Measurements from ENCODE around the gene ALOX5. TPM values are rescaled to one million over a fixed set of nuclear protein-coding genes. Genes with fewer than 3 reads are reported as not detected.

Gene ALOX5
- total and polyA plus RNA-seq, 4 donors, result 21.5 to 270 (median 144) TPM

- no peak overlapping the region for H3K4me3 ChIP-seq
- no peaks in the 10 kb centered on the region for H3K36me3 ChIP-seq (ENCODE audit: control insufficient read depth in 4 of 4, insufficient read depth in 4 of 4, low read length in 4 of 4)
- H3K27me3 ChIP-seq (ENCODE audit: control insufficient read depth in 3 of 3, insufficient read depth in 3 of 3, low read length in 2 of 3), result no peaks in the 10 kb centered on the region
- no peak for ATAC-seq (ENCODE audit: insufficient read depth, low FRiP score)
- no peak overlapping the region for H3K9ac ChIP-seq (ENCODE audit: insufficient read depth in 1 of 2, low read length in 2 of 2)
- TF ChIP-seq CTCF (IDR thresholded peaks at IDR 0.05; ENCODE audit: control extremely low read depth, extremely low read depth), result no peak
- no peak for DNase-seq
- no peaks in the 10 kb centered on the region for H3K9me3 ChIP-seq (ENCODE audit: control insufficient read depth in 4 of 4, insufficient read depth in 3 of 4, low read length in 3 of 4)
- no peak overlapping the region for H3K27ac ChIP-seq (ENCODE audit: low read depth in 1 of 2, low read length in 1 of 2)
- WGBS, 2 donors, result 55 to 56% methylated on average over 2 of the region's 2 CpGs
- H3K4me1 ChIP-seq (ENCODE audit: control insufficient read depth in 5 of 5, insufficient read depth in 5 of 5, low read length in 5 of 5), result no peaks in the 10 kb centered on the region
Measured at GRCh38 chr10:45447416-45447815, 73.4 kb downstream of the ALOX5 start.

DNA sequence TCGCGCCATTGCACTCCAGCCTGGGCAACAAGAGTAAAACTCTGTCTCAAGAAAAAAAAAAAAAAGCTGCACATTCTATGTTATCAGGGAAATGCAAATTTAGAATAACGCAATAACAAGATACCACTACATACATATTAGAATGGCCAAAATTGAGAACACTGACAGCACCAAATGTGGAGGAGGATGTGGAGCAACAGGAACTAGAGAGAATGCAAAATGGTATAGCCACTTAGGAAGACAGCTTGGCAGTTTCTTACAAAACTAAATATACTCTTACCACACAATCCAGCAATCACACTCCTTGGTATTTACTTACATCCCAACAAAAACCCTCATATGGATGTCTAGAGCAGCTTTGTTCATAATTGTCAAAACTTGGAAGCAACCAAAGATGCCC lies 76.8 kb downstream of the ALOX5 start:
- no peak for TF ChIP-seq CTCF (IDR thresholded peaks at IDR 0.05; ENCODE audit: control extremely low read depth, extremely low read depth)
- peaks cover 0 to 5% (median 0%) of the 10 kb centered on the region in 5 donors for H3K4me1 ChIP-seq (ENCODE audit: control insufficient read depth in 5 of 5, insufficient read depth in 5 of 5, low read length in 5 of 5)
- H3K36me3 ChIP-seq (ENCODE audit: control insufficient read depth in 4 of 4, insufficient read depth in 4 of 4, low read length in 4 of 4), result no peaks in the 10 kb centered on the region
- WGBS, 2 donors, result 78 to 92% methylated on average over 3 of the region's 3 CpGs
- DNase-seq (no peak), ATAC-seq (ENCODE audit: insufficient read depth, low FRiP score) (no peak)
- H3K9me3 ChIP-seq (ENCODE audit: control insufficient read depth in 4 of 4, insufficient read depth in 3 of 4, low read length in 3 of 4), result no peaks in the 10 kb centered on the region
- no peak overlapping the region for H3K9ac ChIP-seq (ENCODE audit: insufficient read depth in 1 of 2, low read length in 2 of 2)
- no peak overlapping the region for H3K27ac ChIP-seq (ENCODE audit: low read depth in 1 of 2, low read length in 1 of 2)
- no peak overlapping the region for H3K4me3 ChIP-seq
- H3K27me3 ChIP-seq (ENCODE audit: control insufficient read depth in 3 of 3, insufficient read depth in 3 of 3, low read length in 2 of 3), result no peaks in the 10 kb centered on the region

- Histone ChIP-seq H3K9ac (ENCODE audit: insufficient read depth in 1 of 2, low read length in 2 of 2) (no peak overlapping the region), H3K27ac (ENCODE audit: low read depth in 1 of 2, low read length in 1 of 2) (no peak overlapping the region), H3K27me3 (ENCODE audit: control insufficient read depth in 3 of 3, insufficient read depth in 3 of 3, low read length in 2 of 3) (no peaks in the 10 kb centered on the region), H3K4me3 (no peak overlapping the region), H3K9me3 (ENCODE audit: control insufficient read depth in 4 of 4, insufficient read depth in 3 of 4, low read length in 3 of 4) (no peaks in the 10 kb centered on the region), H3K4me1 (ENCODE audit: control insufficient read depth in 5 of 5, insufficient read depth in 5 of 5, low read length in 5 of 5) (peaks cover 0 to 5% (median 0%) of the 10 kb centered on the region in 5 donors), H3K36me3 (ENCODE audit: control insufficient read depth in 4 of 4, insufficient read depth in 4 of 4, low read length in 4 of 4) (no peaks in the 10 kb centered on the region)
- no peak for ATAC-seq (ENCODE audit: insufficient read depth, low FRiP score)
- DNase-seq, result no peak
- no peak for TF ChIP-seq CTCF (IDR thresholded peaks at IDR 0.05; ENCODE audit: control extremely low read depth, extremely low read depth)
- 93 to 98% methylated on average over 3 of the region's 3 CpGs for WGBS, 2 donors
Measured at GRCh38 chr10:45451407-45451806, 77.4 kb downstream of the ALOX5 start.

DNA sequence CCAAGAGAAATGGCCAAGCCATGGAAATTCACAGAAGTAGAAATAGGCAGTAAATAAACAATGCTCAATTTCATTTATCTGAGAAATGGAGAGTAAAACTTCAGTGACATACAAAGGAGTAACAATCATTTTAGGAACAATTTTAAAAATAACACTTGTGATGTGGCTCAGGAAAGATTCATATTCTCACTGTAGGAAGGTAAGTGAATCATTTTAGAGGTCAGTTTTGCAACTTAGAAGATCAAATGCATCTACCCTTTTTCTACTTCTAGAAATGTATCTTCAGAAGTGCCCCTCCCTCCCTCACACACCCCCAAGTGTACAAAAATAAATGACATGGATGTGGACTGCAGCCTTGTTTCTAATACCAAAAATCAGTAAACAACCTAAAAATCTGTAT lies 78.3 kb downstream of the ALOX5 start:
- no peak for DNase-seq
- TF ChIP-seq CTCF (IDR thresholded peaks at IDR 0.05; ENCODE audit: control extremely low read depth, extremely low read depth), result no peak
- H3K9me3 ChIP-seq (ENCODE audit: control insufficient read depth in 4 of 4, insufficient read depth in 3 of 4, low read length in 3 of 4), result no peaks in the 10 kb centered on the region
- ATAC-seq (ENCODE audit: insufficient read depth, low FRiP score), result no peak
- H3K4me3 ChIP-seq, result no peak overlapping the region
- H3K36me3 ChIP-seq (ENCODE audit: control insufficient read depth in 4 of 4, insufficient read depth in 4 of 4, low read length in 4 of 4), result peaks cover 0 to 2% (median 0%) of the 10 kb centered on the region in 4 donors
- no peaks in the 10 kb centered on the region for H3K27me3 ChIP-seq (ENCODE audit: control insufficient read depth in 3 of 3, insufficient read depth in 3 of 3, low read length in 2 of 3)
- H3K9ac ChIP-seq (ENCODE audit: insufficient read depth in 1 of 2, low read length in 2 of 2), result no peak overlapping the region
- H3K27ac ChIP-seq (ENCODE audit: low read depth in 1 of 2, low read length in 1 of 2), result no peak overlapping the region
- H3K4me1 ChIP-seq (ENCODE audit: control insufficient read depth in 5 of 5, insufficient read depth in 5 of 5, low read length in 5 of 5), result peaks cover 0 to 5% (median 0%) of the 10 kb centered on the region in 5 donors

Data from lung (tissue), 12 donors.